Neural progenitor cell (in vitro differentiated cells): ENCODE results near the gene PLPPR3. TPM values are rescaled to one million over a fixed set of nuclear protein-coding genes. Genes with fewer than 3 reads are reported as not detected.

ENCODE experiments used
- DNase-seq: peaks from one replicate; pipeline ENCODE4 v3.0.0-alpha.2; 2016; ENCODE audit warnings: low spot score
- H2AFZ ChIP-seq: fragments of 200-600 bp; sonication (generic); replicated peaks from 2 replicates; pipeline ENCODE4 v1.6.1; 2016; ENCODE audit warnings: antibody characterized with exemption
- H3F3A ChIP-seq: fragments of 200-600 bp; sonication (generic); 2 replicates; pipeline ENCODE4 v1.6.1; 2016; ENCODE audit warnings: antibody characterized with exemption, low read depth
- H3K27ac ChIP-seq: fragments of 200-600 bp; sonication (generic); 2 replicates; pipeline ENCODE4 v1.5.1; 2016; ENCODE audit warnings: mild to moderate bottlenecking
- H3K27me3 ChIP-seq: fragments of 200-600 bp; sonication (generic); 2 replicates; pipeline ENCODE4 v1.6.1; 2016; ENCODE audit warnings: mild to moderate bottlenecking, moderate library complexity
- H3K36me3 ChIP-seq: fragments of 200-600 bp; sonication (generic); 2 replicates; pipeline ENCODE4 v1.5.1; 2016
- H3K4me1 ChIP-seq: fragments of 200-600 bp; sonication (generic); 2 replicates; pipeline ENCODE4 v1.6.1; 2016; ENCODE audit warnings: mixed run types
- H3K4me2 ChIP-seq: fragments of 200-600 bp; sonication (generic); 2 replicates; pipeline ENCODE4 v1.6.1; 2016
- H3K4me3 ChIP-seq: fragments of 200-600 bp; sonication (generic); 2 replicates; pipeline ENCODE4 v1.5.1; 2016
- H3K79me2 ChIP-seq: fragments of 200-600 bp; sonication (generic); 2 replicates; pipeline ENCODE4 v1.6.1; 2016; ENCODE audit warnings: low read depth
- H3K9ac ChIP-seq: fragments of 200-600 bp; sonication (generic); 2 replicates; pipeline ENCODE4 v1.6.1; 2016
- H3K9me3 ChIP-seq: fragments of 200-600 bp; sonication (generic); 2 replicates; pipeline ENCODE4 v1.5.1; 2016; ENCODE audit warnings: low read depth
- H4K20me1 ChIP-seq: fragments of 200-600 bp; sonication (generic); 2 replicates; pipeline ENCODE4 v1.6.1; 2016; ENCODE audit warnings: low read depth
- H3K27ac Mint-ChIP-seq: 3 replicates; pipeline ENCODE4 v1.8.0; 2021; ENCODE audit warnings: mixed read lengths
- H3K27me3 Mint-ChIP-seq: 2 replicates; pipeline ENCODE4 v1.8.0; 2022; ENCODE audit warnings: low read depth, mild to moderate bottlenecking, inconsistent platforms, moderate library complexity, mixed read lengths; ENCODE audit not compliant: insufficient read depth
- H3K36me3 Mint-ChIP-seq: 3 replicates; pipeline ENCODE4 v1.8.0; 2021; ENCODE audit warnings: mixed read lengths
- H3K4me1 Mint-ChIP-seq: 3 replicates; pipeline ENCODE4 v1.8.0; 2021; ENCODE audit warnings: mixed read lengths
- H3K4me3 Mint-ChIP-seq: 3 replicates; pipeline ENCODE4 v1.8.0; 2021; ENCODE audit warnings: mild to moderate bottlenecking, moderate library complexity, mixed read lengths
- H3K9me3 Mint-ChIP-seq: 3 replicates; pipeline ENCODE4 v1.8.0; 2020; ENCODE audit warnings: mixed read lengths
- EZH2 ChIP-seq: fragments of 200-600 bp; sonication (generic); IDR thresholded peaks from 2 replicates; pipeline ENCODE4 v1.6.1; 2017; ENCODE audit warnings: antibody characterized with exemption, mild to moderate bottlenecking, moderate library complexity
- EZH2phosphoT487 ChIP-seq: fragments of 200-600 bp; sonication (generic); IDR thresholded peaks from 2 replicates; pipeline ENCODE4 v1.6.1; 2017; ENCODE audit warnings: antibody characterized with exemption
- total RNA-seq: library from RNA; depleted of rRNA; stranded (reverse); fragments of >200 nt; gene quantifications from 2 replicates; pipeline ENCODE4 v1.2.3, GENCODE V29; 2015; ENCODE audit warnings: low replicate concordance
- TF ChIP-seq, protein P1 (sequence below): fragments of 200-600 bp; sonication (generic); IDR thresholded peaks from 2 replicates; pipeline ENCODE4 v1.5.1; 2017; ENCODE audit warnings: antibody characterized with exemption, mild to moderate bottlenecking

The PLPPR3 gene
- total RNA-seq, 1 donor from 2014 or later, result 15.6 TPM

DNA sequence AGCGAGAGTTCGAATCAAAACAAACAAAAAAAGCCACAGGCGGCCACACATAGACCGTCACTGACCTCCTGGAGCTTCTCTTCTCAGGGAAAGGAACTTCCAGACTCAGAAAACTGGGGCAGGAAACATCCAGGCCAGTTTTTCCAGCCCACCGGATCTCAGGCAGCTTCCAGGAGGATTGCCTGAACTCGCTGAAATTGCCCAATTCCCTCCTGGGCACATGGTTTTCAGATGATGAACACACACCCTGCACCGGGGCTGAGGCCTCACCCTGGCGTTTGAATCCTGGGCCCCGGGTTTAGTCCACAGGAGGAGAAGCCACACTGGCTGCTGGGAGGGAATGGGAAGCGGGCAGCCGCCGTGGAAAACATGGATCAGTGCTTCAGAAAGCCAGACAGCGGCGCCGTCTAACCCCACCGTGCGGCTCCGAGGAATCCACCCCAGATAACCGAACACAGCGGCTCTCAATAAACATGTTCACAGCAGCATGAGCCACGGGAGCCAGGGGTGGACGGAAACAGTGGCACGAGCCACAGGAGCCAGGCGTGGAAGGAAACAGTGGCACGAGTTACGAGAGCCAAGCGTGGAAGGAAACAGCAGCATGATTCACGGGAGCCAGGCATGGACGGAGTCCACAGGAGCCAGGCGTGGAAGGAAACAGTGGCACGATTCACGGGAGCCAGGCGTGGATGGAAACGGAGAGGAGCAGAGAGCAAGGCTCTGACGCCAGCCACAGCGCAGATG lies 42.7 kb downstream of the PLPPR3 start:
- H3K27ac Mint-ChIP-seq, result peak overlapping the region; percentile 66
- no peak for DNase-seq
- H3K9me3 ChIP-seq, result no peaks in the 10 kb centered on the region
- H3K4me1 Mint-ChIP-seq, result peaks cover 21% of the 10 kb centered on the region
- H3K36me3 Mint-ChIP-seq, result no peaks in the 10 kb centered on the region
- peaks cover 18% of the 10 kb centered on the region for H3K4me1 ChIP-seq
- peaks cover 11% of the 10 kb centered on the region for H3K79me2 ChIP-seq
- no peaks in the 10 kb centered on the region for H3K27me3 ChIP-seq
- no peaks in the 10 kb centered on the region for H3K36me3 ChIP-seq
- H3K4me3 Mint-ChIP-seq, result peak overlapping the region; percentile 50
- peak overlapping the region; percentile 89 for H2AFZ ChIP-seq
- H3K9ac ChIP-seq, result no peak overlapping the region
- no peak overlapping the region for H3K4me2 ChIP-seq
- no peak overlapping the region for H3K27ac ChIP-seq
- H3F3A ChIP-seq, result peaks cover 26% of the 10 kb centered on the region
- H4K20me1 ChIP-seq, result no peaks in the 10 kb centered on the region
- no peaks in the 10 kb centered on the region for H3K9me3 Mint-ChIP-seq
- TF ChIP-seq, protein P1, sequence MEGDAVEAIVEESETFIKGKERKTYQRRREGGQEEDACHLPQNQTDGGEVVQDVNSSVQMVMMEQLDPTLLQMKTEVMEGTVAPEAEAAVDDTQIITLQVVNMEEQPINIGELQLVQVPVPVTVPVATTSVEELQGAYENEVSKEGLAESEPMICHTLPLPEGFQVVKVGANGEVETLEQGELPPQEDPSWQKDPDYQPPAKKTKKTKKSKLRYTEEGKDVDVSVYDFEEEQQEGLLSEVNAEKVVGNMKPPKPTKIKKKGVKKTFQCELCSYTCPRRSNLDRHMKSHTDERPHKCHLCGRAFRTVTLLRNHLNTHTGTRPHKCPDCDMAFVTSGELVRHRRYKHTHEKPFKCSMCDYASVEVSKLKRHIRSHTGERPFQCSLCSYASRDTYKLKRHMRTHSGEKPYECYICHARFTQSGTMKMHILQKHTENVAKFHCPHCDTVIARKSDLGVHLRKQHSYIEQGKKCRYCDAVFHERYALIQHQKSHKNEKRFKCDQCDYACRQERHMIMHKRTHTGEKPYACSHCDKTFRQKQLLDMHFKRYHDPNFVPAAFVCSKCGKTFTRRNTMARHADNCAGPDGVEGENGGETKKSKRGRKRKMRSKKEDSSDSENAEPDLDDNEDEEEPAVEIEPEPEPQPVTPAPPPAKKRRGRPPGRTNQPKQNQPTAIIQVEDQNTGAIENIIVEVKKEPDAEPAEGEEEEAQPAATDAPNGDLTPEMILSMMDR, result no peak
- no peak for TF ChIP-seq EZH2phosphoT487
- H3K4me3 ChIP-seq, result no peak overlapping the region
- H3K27me3 Mint-ChIP-seq, result peaks cover 10% of the 10 kb centered on the region

DNA sequence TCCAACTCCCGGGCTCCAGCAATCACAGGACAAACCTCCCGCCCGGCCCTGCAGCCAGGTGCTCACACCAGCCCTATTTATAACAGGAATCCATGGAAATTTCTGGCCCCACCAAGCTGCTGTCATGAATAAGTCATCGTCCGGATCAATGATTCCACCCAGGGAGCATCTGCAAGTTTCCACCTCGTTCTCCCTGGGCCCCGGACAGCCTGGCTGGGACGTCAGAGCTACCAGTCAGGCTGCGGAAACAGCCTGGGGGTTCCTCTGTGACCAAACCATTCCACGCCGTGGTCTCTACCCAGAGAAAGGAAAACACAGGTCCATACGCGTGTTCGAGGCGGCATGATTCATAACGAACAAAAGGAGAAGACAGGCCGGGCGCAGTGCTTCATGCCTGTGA lies 45.2 kb downstream of the PLPPR3 start:
- H3K27me3 Mint-ChIP-seq, result peaks cover 13% of the 10 kb centered on the region
- Histone ChIP-seq H3F3A (peaks cover 11% of the 10 kb centered on the region), H3K27me3 (no peaks in the 10 kb centered on the region), H4K20me1 (no peaks in the 10 kb centered on the region), H3K9me3 (no peaks in the 10 kb centered on the region), H3K36me3 (no peaks in the 10 kb centered on the region), H3K4me1 (peaks cover 1% of the 10 kb centered on the region), H3K4me3 (no peak overlapping the region), H3K4me2 (no peak overlapping the region), H3K27ac (no peak overlapping the region), H3K9ac (no peak overlapping the region), H2AFZ (no peak overlapping the region), H3K79me2 (no peaks in the 10 kb centered on the region)
- TF ChIP-seq, protein P1, result no peak
- TF ChIP-seq EZH2phosphoT487, result no peak
- no peak for TF ChIP-seq EZH2
- H3K9me3 Mint-ChIP-seq, result no peaks in the 10 kb centered on the region
- no peak overlapping the region for H3K27ac Mint-ChIP-seq
- DNase-seq, result no peak
- H3K4me1 Mint-ChIP-seq, result peaks cover 9% of the 10 kb centered on the region
- peak overlapping the region; percentile 41 for H3K4me3 Mint-ChIP-seq
- H3K36me3 Mint-ChIP-seq, result no peaks in the 10 kb centered on the region

DNA sequence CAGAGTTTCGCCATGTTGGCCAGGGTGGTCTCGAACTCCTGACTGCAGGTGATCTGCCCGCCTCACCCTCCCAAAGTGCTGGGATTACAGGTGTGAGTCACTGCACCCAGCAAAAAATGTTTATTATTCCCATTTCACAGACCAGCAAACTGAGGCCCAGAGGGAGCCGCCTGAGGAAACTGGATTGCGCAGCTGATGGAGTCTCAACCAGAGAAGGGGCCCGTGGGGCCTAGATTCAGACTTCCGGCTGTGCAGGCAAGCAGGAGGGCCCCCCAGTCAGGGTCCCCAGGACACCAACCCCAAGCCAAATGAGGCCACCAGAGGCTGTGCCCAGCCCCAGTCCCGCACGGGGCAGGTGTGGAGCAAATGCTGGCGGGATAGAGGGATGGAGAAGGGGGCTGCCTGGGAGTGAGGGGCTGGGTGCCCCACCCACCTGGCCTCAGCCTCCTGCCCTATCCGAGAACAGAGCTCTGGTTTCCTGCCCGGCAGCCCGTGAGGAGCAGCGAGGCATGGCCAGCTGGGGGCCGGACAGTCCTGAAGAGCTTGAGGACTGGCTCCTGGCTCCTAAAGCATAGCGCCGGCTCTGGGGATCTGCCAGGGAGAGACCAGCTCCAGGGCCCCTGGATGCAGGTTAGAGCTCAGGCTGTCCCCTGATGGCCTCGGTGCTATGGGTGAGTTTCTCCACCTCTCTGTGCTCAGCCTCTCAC lies 48.9 kb downstream of the PLPPR3 start:
- no peak for TF ChIP-seq EZH2phosphoT487
- Histone ChIP-seq H3K4me2 (no peak overlapping the region), H3K9me3 (no peaks in the 10 kb centered on the region), H3K4me1 (no peaks in the 10 kb centered on the region), H3F3A (peaks cover 3% of the 10 kb centered on the region), H4K20me1 (no peaks in the 10 kb centered on the region), H3K27ac (no peak overlapping the region), H3K36me3 (no peaks in the 10 kb centered on the region), H2AFZ (no peak overlapping the region), H3K79me2 (no peaks in the 10 kb centered on the region), H3K4me3 (no peak overlapping the region), H3K27me3 (no peaks in the 10 kb centered on the region), H3K9ac (no peak overlapping the region)
- H3K27ac Mint-ChIP-seq, result no peak overlapping the region
- peak; percentile 67 for DNase-seq
- no peak overlapping the region for H3K4me3 Mint-ChIP-seq
- peaks cover 13% of the 10 kb centered on the region for H3K4me1 Mint-ChIP-seq
- no peaks in the 10 kb centered on the region for H3K36me3 Mint-ChIP-seq
- H3K9me3 Mint-ChIP-seq, result no peaks in the 10 kb centered on the region
- peaks cover 6% of the 10 kb centered on the region for H3K27me3 Mint-ChIP-seq

DNA sequence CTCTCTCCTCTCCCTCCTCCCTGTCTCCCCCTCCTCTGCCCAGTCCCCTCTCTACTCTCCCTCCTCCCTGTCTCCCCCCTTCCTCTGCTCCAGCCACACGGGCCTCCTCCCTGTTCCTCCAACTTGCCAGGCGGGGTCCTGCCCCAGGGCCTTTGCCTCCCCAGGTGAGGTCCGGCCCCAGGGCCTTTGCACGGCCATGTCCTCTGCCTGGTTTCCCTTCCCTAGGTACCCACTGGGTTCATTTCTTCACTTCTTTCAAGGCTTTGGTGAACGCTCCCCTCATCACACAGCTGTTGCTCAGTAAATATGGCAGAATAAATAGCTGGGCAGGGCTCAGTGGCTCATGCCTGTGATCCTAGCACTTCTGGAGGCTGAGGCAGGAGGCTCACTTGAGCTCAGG lies 49.7 kb downstream of the PLPPR3 start:
- no peaks in the 10 kb centered on the region for H3K9me3 Mint-ChIP-seq
- Histone ChIP-seq H3K27ac (no peak overlapping the region), H3K4me3 (no peak overlapping the region), H3K36me3 (no peaks in the 10 kb centered on the region), H3K4me1 (no peaks in the 10 kb centered on the region), H3K4me2 (no peak overlapping the region), H3K79me2 (no peaks in the 10 kb centered on the region), H3K9ac (no peak overlapping the region), H2AFZ (no peak overlapping the region), H3K27me3 (no peaks in the 10 kb centered on the region), H3K9me3 (no peaks in the 10 kb centered on the region), H4K20me1 (no peaks in the 10 kb centered on the region), H3F3A (peaks cover 3% of the 10 kb centered on the region)
- H3K36me3 Mint-ChIP-seq, result no peaks in the 10 kb centered on the region
- TF ChIP-seq, protein P1, result no peak
- TF ChIP-seq EZH2, result no peak
- no peak for TF ChIP-seq EZH2phosphoT487
- H3K27ac Mint-ChIP-seq, result no peak overlapping the region
- peaks cover 4% of the 10 kb centered on the region for H3K27me3 Mint-ChIP-seq
- peaks cover 13% of the 10 kb centered on the region for H3K4me1 Mint-ChIP-seq
- no peak for DNase-seq
- peak overlapping the region; percentile 43 for H3K4me3 Mint-ChIP-seq
